ENCODE results near the gene PPM1M.

DNA sequence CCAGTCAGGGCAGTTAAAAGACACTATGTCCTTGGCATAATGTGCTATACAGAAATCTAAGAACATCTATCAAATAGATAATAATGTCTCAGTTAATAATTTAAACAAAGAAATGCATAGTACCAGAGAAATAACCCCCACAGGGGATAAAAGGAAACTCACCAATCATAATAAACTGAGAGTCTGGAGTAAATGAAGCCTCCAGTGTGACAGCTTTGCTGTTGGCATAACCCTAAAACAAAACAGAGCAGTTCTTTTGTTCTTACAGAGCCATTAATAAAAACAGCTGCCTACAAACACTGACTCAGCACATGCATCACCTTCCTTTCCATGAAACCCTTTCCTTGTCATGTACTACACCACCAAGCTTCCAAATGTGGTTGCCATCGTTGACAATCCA is 13.5 kb downstream of the PPM1M start:
- TF ChIP-seq, protein P1, sequence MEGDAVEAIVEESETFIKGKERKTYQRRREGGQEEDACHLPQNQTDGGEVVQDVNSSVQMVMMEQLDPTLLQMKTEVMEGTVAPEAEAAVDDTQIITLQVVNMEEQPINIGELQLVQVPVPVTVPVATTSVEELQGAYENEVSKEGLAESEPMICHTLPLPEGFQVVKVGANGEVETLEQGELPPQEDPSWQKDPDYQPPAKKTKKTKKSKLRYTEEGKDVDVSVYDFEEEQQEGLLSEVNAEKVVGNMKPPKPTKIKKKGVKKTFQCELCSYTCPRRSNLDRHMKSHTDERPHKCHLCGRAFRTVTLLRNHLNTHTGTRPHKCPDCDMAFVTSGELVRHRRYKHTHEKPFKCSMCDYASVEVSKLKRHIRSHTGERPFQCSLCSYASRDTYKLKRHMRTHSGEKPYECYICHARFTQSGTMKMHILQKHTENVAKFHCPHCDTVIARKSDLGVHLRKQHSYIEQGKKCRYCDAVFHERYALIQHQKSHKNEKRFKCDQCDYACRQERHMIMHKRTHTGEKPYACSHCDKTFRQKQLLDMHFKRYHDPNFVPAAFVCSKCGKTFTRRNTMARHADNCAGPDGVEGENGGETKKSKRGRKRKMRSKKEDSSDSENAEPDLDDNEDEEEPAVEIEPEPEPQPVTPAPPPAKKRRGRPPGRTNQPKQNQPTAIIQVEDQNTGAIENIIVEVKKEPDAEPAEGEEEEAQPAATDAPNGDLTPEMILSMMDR (IDR thresholded peaks at IDR 0.05; ENCODE audit: low read length) = no peak
- no peak for TF ChIP-seq EZH2 (IDR thresholded peaks at IDR 0.05; ENCODE audit: borderline replicate concordance, low read length)

Data from OCI-LY1 (cell line).